Cardiac fibroblast (primary cell): Measurements from ENCODE around the gene MTHFD2L.

Experiments
- DNase-seq, 2 donors: peaks; one replicate each; pipeline versions ENCODE4 v3.0.0 to v3.0.0-alpha.2; 2010; ENCODE audit warnings: low read depth in 2 of 2
- H3K4me3 ChIP-seq, 2 donors: replicated peaks in 1 of 2; 1 replicate in 1 of 2; 2 replicates in 1 of 2; pipeline ENCODE4 v1.5.1; 2011; ENCODE audit warnings: low read depth in 2 of 2, low read length in 2 of 2, mild to moderate bottlenecking in 2 of 2, moderate library complexity in 1 of 2
- TF ChIP-seq, protein P1 (sequence below): IDR thresholded peaks from one replicate; pipeline ENCODE4 v1.5.1; 2011; ENCODE audit warnings: low read depth, mild to moderate bottlenecking, low read length, inconsistent platforms

MTHFD2L gene

DNA sequence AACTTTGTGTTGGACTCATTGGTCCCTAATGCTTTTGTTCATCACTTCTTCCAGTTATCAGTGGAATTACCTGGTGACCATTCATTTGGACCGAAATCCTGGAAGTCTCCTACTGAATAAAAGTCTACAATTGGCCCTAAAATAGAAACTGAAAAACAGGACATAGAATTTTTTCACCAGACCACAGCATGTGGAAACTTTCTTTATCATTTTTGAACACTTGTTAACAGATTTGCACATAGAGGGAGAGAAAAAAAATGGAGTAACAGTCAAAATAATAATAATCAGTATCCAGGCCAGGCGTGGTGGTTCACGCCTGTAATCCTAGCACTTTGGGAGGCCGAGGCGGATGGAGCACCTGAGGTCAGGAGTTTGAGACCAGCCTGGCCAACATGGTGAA, 157.5 kb downstream of the MTHFD2L start:
- TF ChIP-seq, protein P1, sequence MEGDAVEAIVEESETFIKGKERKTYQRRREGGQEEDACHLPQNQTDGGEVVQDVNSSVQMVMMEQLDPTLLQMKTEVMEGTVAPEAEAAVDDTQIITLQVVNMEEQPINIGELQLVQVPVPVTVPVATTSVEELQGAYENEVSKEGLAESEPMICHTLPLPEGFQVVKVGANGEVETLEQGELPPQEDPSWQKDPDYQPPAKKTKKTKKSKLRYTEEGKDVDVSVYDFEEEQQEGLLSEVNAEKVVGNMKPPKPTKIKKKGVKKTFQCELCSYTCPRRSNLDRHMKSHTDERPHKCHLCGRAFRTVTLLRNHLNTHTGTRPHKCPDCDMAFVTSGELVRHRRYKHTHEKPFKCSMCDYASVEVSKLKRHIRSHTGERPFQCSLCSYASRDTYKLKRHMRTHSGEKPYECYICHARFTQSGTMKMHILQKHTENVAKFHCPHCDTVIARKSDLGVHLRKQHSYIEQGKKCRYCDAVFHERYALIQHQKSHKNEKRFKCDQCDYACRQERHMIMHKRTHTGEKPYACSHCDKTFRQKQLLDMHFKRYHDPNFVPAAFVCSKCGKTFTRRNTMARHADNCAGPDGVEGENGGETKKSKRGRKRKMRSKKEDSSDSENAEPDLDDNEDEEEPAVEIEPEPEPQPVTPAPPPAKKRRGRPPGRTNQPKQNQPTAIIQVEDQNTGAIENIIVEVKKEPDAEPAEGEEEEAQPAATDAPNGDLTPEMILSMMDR = no peak
- H3K4me3 ChIP-seq = no peak overlapping the region
- DNase-seq = no peak

DNA sequence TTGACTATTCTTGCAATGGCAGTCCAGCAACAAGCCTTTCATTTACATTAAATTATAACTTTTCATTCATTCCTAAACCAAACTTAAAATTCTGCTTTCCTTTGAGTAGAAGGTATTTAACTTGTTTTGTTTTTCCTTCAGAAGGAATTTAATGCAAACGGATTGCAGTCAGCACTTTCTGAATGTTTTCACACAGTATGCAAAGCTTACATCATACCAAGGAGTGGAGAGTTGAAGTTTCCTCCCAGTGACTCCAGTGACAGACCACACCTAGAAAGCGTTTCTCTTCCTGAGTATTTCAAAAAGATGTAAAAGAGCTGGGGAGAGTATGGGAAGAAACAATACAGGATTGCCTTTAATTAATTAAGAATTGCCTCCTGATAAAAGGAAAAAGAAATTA, 158.5 kb downstream of the MTHFD2L start:
- H3K4me3 ChIP-seq = no peak overlapping the region
- TF ChIP-seq, protein P1 = no peak
- peak; percentile 36 to 73 for DNase-seq

DNA sequence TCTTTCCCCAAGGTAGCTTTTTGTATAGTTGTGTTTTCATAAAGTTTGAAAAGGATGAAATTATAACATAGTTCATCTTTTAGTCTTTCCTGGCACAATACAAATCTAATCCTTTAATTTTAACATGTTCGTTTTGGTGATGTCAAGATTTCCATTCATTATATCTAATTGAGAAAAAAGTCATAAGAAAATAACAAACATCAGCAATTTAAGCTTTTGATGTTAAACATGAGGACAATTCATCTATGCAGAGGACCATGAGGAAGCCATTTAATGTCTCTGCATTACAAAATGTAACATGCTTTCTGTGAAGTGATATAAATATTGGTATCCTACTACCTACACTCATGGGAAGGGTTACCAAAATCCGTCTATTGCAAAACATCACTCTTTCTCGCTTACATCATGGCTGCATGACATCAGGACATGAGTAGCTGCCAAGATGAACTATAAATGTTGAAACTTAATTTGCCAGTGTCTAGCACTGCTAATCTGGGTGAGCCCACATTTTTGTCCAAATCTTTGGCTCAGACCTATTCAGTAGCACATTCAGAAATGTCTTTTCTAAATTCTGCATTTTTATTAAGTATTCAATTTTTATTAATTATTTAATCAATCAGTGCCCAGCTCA, 159.8 kb downstream of the MTHFD2L start:
- peak; percentile 69 to 79 for DNase-seq
- no peak overlapping the region for H3K4me3 ChIP-seq
- TF ChIP-seq, protein P1 = no peak

DNA sequence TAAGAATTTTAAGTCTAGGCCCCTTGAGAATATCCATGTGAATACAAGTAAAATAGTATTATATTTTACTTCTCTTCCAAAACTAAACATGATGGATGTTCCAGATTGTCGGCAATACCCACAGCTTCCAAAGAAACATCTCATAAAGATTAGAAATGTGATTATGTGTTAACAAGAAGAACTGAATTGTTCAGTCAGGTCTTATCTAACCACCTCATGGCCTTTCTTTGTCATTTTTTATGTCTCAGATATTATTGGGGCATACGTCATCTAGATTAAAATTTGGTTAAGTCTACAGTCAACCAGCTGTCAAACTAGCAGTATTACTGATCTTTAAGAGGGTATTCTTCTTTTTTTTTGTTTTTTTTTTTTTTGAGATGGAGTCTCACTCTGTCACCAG, 160.4 kb downstream of the MTHFD2L start:
- no peak for DNase-seq
- no peak overlapping the region for H3K4me3 ChIP-seq
- TF ChIP-seq, protein P1 = no peak

DNA sequence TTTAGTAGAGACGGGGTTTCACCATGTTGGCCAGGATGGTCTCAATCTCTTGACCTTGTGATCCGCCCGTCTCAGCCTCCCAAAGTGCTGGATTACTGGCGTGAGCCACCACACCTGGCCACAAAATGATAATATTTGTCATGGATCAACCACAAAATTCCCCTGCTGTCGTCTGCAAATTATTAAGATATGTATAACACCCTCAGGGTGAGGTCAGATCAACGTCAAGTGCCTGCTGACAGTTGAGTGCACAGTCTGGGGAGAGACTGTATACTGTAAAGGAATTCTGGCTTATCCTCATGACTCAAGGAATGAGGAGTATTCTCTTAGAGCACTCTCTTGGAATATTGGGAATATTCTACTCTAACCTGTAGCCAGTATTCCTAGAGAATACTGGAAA, 161.6 kb downstream of the MTHFD2L start:
- DNase-seq = no peak
- no peak overlapping the region for H3K4me3 ChIP-seq
- TF ChIP-seq, protein P1 = no peak

DNA sequence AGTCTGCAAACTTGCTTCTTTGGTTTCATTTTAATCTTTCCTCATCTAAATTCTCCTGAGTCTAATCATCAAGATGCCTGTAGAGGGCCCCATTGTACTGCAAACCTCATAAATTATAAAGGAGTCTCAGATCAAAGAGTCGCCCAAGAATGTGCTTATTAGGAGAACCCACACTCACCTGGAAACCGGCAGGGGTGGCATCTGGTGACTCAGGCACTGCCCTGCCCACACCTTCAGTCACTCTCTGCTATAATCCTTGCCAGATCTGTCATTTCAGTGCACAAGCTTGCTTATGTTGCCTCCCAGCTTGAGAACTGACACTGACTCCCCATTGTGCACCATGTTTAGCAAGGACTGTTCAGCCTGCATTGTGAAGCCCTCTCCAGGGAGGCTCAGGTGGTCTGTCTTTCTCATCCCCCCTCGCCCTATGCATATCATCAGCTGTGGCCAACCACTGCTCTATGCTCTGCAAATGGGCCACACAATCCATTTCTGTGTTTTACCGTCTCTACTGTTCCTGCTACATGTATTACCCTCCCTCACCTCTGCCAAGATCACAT, 162.7 kb downstream of the MTHFD2L start:
- no peak overlapping the region for H3K4me3 ChIP-seq
- DNase-seq = peak; percentile 75 to 83
- TF ChIP-seq, protein P1 = peak; percentile 62

DNA sequence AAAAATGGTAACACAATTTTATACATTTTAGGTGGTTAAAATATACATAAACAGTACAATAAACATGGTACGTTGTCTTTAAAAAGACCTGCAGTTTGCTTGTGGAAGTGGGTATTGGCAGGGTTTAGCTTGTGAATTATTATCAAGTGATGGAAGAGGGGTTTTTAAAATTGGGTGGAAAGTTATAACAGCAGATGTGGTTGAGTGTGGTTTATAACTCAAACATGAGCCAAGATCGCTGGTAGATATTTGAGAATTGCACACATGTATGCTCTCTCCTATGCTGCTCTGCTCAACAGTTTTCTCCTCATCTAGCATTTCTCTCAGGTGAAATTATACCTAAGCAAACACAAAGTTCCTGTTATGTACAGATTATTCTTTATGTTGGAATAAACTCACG, 164.4 kb downstream of the MTHFD2L start:
- no peak overlapping the region for H3K4me3 ChIP-seq
- no peak for DNase-seq
- TF ChIP-seq, protein P1 = no peak
